Measurements from ENCODE around the gene TSPEAR. TPM values are rescaled to one million over a fixed set of nuclear protein-coding genes. Genes with fewer than 3 reads are reported as not detected.

The TSPEAR gene
- total RNA-seq, 6 experiments from 2014 or later: not detected

DNA sequence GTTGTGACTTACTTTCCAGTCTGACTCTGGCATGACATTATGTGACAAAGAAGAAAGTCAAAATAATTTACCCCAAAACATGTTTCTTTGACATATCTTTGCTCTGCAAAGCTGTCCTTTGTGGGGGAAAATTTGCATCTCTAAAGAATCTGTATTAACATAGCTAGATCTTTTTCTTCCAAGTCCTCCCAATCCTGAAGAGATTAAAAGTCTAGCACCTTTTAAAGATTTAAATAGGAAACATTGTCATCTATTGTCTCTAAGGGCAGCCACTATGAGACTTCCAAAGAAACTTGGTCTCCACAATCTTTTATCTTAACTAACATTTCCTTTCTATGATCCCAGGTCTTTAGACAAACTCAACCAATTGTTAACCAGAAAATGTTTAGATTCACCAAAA is 240.0 kb downstream of the TSPEAR start:
- DNase-seq: no peak
- Mint-ChIP-seq H3K27ac (no peak overlapping the region), H3K9me3 (peaks cover 14% of the 10 kb centered on the region), H3K4me1 (ENCODE audit: low read depth) (no peaks in the 10 kb centered on the region), H3K27me3 (ENCODE audit: insufficient read depth) (peaks cover 10% of the 10 kb centered on the region), H3K4me3 (no peak overlapping the region), H3K36me3 (ENCODE audit: low read depth) (no peaks in the 10 kb centered on the region; the same call in 1 of the 2 replicates)
- TF ChIP-seq, protein P1, sequence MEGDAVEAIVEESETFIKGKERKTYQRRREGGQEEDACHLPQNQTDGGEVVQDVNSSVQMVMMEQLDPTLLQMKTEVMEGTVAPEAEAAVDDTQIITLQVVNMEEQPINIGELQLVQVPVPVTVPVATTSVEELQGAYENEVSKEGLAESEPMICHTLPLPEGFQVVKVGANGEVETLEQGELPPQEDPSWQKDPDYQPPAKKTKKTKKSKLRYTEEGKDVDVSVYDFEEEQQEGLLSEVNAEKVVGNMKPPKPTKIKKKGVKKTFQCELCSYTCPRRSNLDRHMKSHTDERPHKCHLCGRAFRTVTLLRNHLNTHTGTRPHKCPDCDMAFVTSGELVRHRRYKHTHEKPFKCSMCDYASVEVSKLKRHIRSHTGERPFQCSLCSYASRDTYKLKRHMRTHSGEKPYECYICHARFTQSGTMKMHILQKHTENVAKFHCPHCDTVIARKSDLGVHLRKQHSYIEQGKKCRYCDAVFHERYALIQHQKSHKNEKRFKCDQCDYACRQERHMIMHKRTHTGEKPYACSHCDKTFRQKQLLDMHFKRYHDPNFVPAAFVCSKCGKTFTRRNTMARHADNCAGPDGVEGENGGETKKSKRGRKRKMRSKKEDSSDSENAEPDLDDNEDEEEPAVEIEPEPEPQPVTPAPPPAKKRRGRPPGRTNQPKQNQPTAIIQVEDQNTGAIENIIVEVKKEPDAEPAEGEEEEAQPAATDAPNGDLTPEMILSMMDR (IDR thresholded peaks at IDR 0.05): no peak

DNA sequence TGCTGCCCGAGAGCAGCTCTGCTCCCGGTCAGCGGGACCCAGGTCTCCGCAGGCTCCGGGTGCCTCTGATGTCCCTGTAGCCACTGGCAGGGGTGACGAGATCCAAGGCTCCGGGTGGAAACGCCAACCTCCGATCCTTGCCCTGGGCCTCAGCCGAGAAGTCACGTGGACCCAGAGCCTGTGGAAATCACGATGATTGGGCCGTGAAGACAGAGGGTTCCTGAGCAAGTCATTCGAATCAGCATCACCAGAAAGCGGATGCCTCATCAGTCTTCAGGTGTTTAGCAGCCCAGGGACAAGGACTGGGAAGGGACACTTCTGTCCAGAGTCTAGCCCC is 243.5 kb downstream of the TSPEAR start:
- TF ChIP-seq, protein P1 (IDR thresholded peaks at IDR 0.05): no peak
- Mint-ChIP-seq H3K27me3 (ENCODE audit: insufficient read depth) (peaks cover 10% of the 10 kb centered on the region), H3K4me3 (no peak overlapping the region), H3K4me1 (ENCODE audit: low read depth) (no peaks in the 10 kb centered on the region), H3K36me3 (ENCODE audit: low read depth) (no peaks in the 10 kb centered on the region; the same call in 1 of the 2 replicates), H3K27ac (no peak overlapping the region), H3K9me3 (peaks cover 36% of the 10 kb centered on the region)
- no peak for DNase-seq

DNA sequence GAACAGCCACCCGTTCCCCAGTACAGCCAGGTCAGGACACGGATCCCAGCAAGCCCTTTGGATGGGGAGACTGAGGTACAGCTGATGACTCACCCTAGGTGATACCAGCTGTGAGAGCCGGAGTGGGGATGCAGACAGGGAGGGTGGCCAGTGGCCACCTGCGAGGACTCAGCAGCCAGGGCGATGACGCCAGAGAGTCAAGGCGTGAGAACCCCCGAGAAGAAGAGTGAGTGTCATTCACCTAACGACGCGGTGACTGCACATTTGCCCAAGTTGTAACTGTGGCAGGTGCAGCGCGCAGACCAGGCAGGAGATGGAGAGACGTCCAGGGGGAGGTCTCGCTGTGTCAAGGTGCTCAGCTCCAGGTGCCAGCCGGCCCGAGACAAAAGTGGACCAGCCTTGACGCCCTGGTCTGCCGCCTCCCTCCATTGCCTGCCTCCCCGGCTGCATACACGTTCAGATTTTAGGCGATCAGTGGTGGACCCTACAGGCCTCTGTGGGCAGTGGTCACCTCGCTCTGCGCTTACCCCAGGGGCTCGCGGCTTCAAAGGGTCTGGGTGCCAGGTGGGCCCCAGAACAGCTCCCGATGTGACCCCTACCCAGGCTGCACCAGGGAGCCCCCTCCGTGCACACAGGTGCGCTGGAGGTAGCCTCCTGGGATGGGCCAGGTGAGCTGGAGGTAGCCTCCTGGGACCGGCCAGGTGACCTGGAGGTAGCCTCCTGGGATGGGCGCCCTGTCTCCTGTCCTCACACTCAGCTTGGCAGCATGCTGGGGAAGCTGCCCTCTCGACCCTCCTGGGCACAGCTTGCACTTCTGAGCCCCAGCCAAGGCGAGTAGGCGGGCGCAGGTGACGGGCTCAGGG is 244.1 kb downstream of the TSPEAR start:
- Mint-ChIP-seq H3K4me3 (no peak overlapping the region), H3K4me1 (ENCODE audit: low read depth) (no peaks in the 10 kb centered on the region), H3K27me3 (ENCODE audit: insufficient read depth) (peaks cover 10% of the 10 kb centered on the region), H3K9me3 (peaks cover 36% of the 10 kb centered on the region), H3K27ac (no peak overlapping the region), H3K36me3 (ENCODE audit: low read depth) (no peaks in the 10 kb centered on the region; the same call in 1 of the 2 replicates)
- no peak for DNase-seq
- TF ChIP-seq, protein P1 (IDR thresholded peaks at IDR 0.05): no peak

DNA sequence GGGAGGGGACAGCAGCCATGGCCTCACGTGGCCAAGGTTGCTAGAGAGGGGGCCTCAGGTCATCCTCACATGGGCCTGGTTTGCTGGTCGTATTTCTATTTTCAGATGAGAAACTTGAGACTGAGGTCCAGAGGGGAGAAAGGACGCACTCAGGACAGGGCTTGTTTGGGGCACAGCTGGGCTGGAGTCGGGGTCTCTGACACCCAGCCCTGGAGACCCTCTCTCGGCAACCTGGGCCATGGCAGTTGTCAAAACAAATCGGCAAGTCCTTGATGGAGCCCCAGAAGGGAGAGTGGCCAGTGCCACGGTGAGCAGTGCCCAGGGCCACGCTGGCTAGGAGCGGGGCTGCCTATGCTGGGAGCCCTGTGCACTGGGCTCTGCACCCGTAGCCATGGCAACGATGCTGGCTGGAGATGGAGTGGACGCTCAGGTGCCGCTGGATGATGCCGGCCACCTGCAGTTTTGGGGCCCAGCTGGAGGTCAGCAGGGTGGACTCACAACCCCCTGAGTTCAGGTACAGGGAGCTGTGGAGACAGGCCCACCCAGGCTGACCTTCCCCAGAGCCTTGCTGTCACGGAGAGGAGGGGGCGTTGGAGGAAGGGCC is 244.9 kb downstream of the TSPEAR start:
- TF ChIP-seq, protein P1 (IDR thresholded peaks at IDR 0.05): no peak
- H3K9me3 Mint-ChIP-seq: peaks cover 36% of the 10 kb centered on the region
- H3K27me3 Mint-ChIP-seq (ENCODE audit: insufficient read depth): peaks cover 10% of the 10 kb centered on the region
- DNase-seq: no peak
- no peak overlapping the region for H3K4me3 Mint-ChIP-seq
- no peak overlapping the region for H3K27ac Mint-ChIP-seq
- H3K36me3 Mint-ChIP-seq (ENCODE audit: low read depth): no peaks in the 10 kb centered on the region; the same call in 1 of the 2 replicates
- H3K4me1 Mint-ChIP-seq (ENCODE audit: low read depth): no peaks in the 10 kb centered on the region

DNA sequence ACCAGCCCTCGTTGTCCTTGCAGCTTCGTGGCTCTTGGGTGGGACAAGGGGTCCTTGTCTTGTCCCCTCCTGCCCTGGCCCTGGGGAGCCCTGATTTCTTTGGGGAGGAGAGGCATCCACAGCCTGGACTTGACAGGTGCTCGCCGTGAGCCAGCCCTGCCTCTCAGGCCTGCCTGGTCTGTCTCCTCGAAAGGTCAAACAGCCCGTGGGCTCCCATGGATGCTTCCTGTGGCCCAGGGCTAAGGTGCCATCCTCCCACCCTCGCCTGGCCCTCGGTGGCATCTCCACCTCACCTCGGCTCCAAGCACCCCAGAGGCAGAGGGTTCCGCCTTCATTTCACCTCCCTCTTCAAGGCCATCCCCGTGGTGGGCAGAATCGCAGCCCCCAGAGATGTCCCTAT is 247.0 kb downstream of the TSPEAR start:
- Mint-ChIP-seq H3K4me1 (ENCODE audit: low read depth) (no peaks in the 10 kb centered on the region), H3K4me3 (no peak overlapping the region), H3K9me3 (peaks cover 32% of the 10 kb centered on the region), H3K27me3 (ENCODE audit: insufficient read depth) (peaks cover 5% of the 10 kb centered on the region; the same call in 1 of the 2 replicates), H3K27ac (no peak overlapping the region), H3K36me3 (ENCODE audit: low read depth) (no peaks in the 10 kb centered on the region; the same call in 1 of the 2 replicates)
- DNase-seq: no peak
- TF ChIP-seq, protein P1 (IDR thresholded peaks at IDR 0.05): no peak
